Liver (tissue), 9 donors: ENCODE data around the gene SH3RF3. TPM values are rescaled to one million over a fixed set of nuclear protein-coding genes. Genes with fewer than 3 reads are reported as not detected.

Experiments used
- DNase-seq: peaks from one replicate; pipeline ENCODE4 v3.0.0-alpha.2; 2017; ENCODE audit warnings: low spot score
- H3K27ac ChIP-seq, 2 donors: one replicate each; pipeline ENCODE4 v1.7.0; 2013; ENCODE audit warnings: inconsistent platforms in 2 of 2, low read length in 2 of 2, control low read depth in 1 of 2, low read depth in 1 of 2, mild to moderate bottlenecking in 1 of 2
- H3K27me3 ChIP-seq, 4 donors: one replicate each; pipeline versions ENCODE4 v1.6.1 to v1.7.0; 2013; ENCODE audit warnings: low read length in 3 of 4, inconsistent platforms in 1 of 4, mild to moderate bottlenecking in 1 of 4, moderate library complexity in 1 of 4; ENCODE audit not compliant: control insufficient read depth in 4 of 4, insufficient read depth in 4 of 4
- H3K36me3 ChIP-seq, 4 donors: one replicate each; pipeline versions ENCODE4 v1.6.1 to v1.7.0; 2013; ENCODE audit warnings: low read length in 3 of 4, mild to moderate bottlenecking in 3 of 4, low read depth in 1 of 4, moderate library complexity in 1 of 4; ENCODE audit not compliant: control insufficient read depth in 4 of 4, insufficient read depth in 3 of 4
- H3K4me1 ChIP-seq, 4 donors: one replicate each; pipeline versions ENCODE4 v1.6.1 to v1.7.0; 2013; ENCODE audit warnings: low read length in 3 of 4, mild to moderate bottlenecking in 3 of 4, moderate library complexity in 1 of 4; ENCODE audit not compliant: control insufficient read depth in 4 of 4, insufficient read depth in 4 of 4
- H3K4me3 ChIP-seq, 3 donors: one replicate each; pipeline versions ENCODE4 v1.6.1 to v1.7.0; 2013; ENCODE audit warnings: low read length in 3 of 3, control low read depth in 1 of 3, low read depth in 1 of 3, mild to moderate bottlenecking in 1 of 3
- H3K9ac ChIP-seq, 2 donors: one replicate each; pipeline ENCODE4 v1.7.0; 2013; ENCODE audit warnings: low read length in 2 of 2, mild to moderate bottlenecking in 2 of 2, moderate library complexity in 2 of 2, control low read depth in 1 of 2, low read depth in 1 of 2
- H3K9me3 ChIP-seq, 4 donors: one replicate each; pipeline versions ENCODE4 v1.6.1 to v1.7.0; 2013; ENCODE audit warnings: low read length in 3 of 4; ENCODE audit not compliant: control insufficient read depth in 4 of 4
- ATF3 ChIP-seq: IDR thresholded peaks from 2 replicates; pipeline ENCODE4 v1.6.1; 2016; ENCODE audit warnings: antibody characterized with exemption
- CTCF ChIP-seq: fragments of 150-350 bp; IDR thresholded peaks from 2 replicates; pipeline ENCODE4 v1.5.1; 2017; ENCODE audit warnings: improper control_type of control experiment, low read depth, low read length; ENCODE audit not compliant: missing input control
- EGR1 ChIP-seq, 2 donors: IDR thresholded peaks; 2 replicates each; pipeline ENCODE4 v1.6.1; 2016 to 2018; ENCODE audit warnings: antibody characterized with exemption in 2 of 2, low read depth in 2 of 2
- FOXA2 ChIP-seq: IDR thresholded peaks from 2 replicates; pipeline ENCODE4 v1.6.1; 2016; ENCODE audit warnings: antibody characterized with exemption
- GABPA ChIP-seq, 2 donors: IDR thresholded peaks in 1 of 2; conservative IDR thresholded peaks in 1 of 2; 2 replicates each; pipeline ENCODE4 v1.6.1; 2016; ENCODE audit warnings: antibody characterized with exemption in 2 of 2, mild to moderate bottlenecking in 1 of 2, moderate library complexity in 1 of 2
- HNF4A ChIP-seq, 2 donors: conservative IDR thresholded peaks; 2 replicates each; pipeline ENCODE4 v1.6.1; 2016; ENCODE audit warnings: antibody characterized with exemption in 2 of 2, mild to moderate bottlenecking in 2 of 2
- HNF4G ChIP-seq: IDR thresholded peaks from 2 replicates; pipeline ENCODE4 v1.6.1; 2016; ENCODE audit warnings: antibody characterized with exemption
- JUND ChIP-seq, 2 donors: IDR thresholded peaks; 2 replicates each; pipeline ENCODE4 v1.6.1; 2016; ENCODE audit warnings: antibody characterized with exemption in 2 of 2
- MAX ChIP-seq: IDR thresholded peaks from 2 replicates; pipeline ENCODE4 v1.6.1; 2016; ENCODE audit warnings: antibody characterized with exemption
- NR2F2 ChIP-seq: IDR thresholded peaks from 2 replicates; pipeline ENCODE4 v1.6.1; 2016; ENCODE audit warnings: antibody characterized with exemption
- RAD21 ChIP-seq, 2 donors: IDR thresholded peaks; 2 replicates each; pipeline ENCODE4 v1.6.1; 2016; ENCODE audit warnings: antibody characterized with exemption in 2 of 2, mild to moderate bottlenecking in 2 of 2
- REST ChIP-seq: IDR thresholded peaks from 2 replicates; pipeline ENCODE4 v1.6.1; 2016; ENCODE audit warnings: antibody characterized with exemption, mild to moderate bottlenecking
- RXRA ChIP-seq, 2 donors: IDR thresholded peaks; 2 replicates each; pipeline ENCODE4 v1.6.1; 2017 to 2018; ENCODE audit warnings: antibody characterized with exemption in 2 of 2, mild to moderate bottlenecking in 1 of 2
- SP1 ChIP-seq: IDR thresholded peaks from 2 replicates; pipeline ENCODE4 v1.6.1; 2018; ENCODE audit warnings: antibody characterized with exemption, mild to moderate bottlenecking
- TAF1 ChIP-seq: conservative IDR thresholded peaks from 2 replicates; pipeline ENCODE4 v1.6.1; 2016; ENCODE audit warnings: antibody characterized with exemption, mild to moderate bottlenecking
- YY1 ChIP-seq: IDR thresholded peaks from 2 replicates; pipeline ENCODE4 v1.6.1; 2016; ENCODE audit warnings: antibody characterized with exemption, mild to moderate bottlenecking
- ZBTB33 ChIP-seq: IDR thresholded peaks from 2 replicates; pipeline ENCODE4 v1.6.1; 2016; ENCODE audit warnings: antibody characterized with exemption
- WGBS: extraction: QIAGEN DNeasy Blood & Tissue Kit; methylation state at CpG from one replicate; pipeline ENCODE4 v1.1.7; 2013; 5-methylcytosine and 5-hydroxymethylcytosine counted together
- polyA plus RNA-seq, 2 donors: library from polyadenylated mRNA; stranded (reverse) in 1 of 2; unstranded in 1 of 2; fragments of 200-250 nt in 1 of 2; fragments of >200 nt in 1 of 2; fragmentation: Nextera tagmentation in 1 of 2; extraction: Ambion mirVana in 1 of 2; gene quantifications; one replicate each; pipeline versions ENCODE4 v1.2.1 to v1.2.3, GENCODE V29; 2013 to 2015
- total RNA-seq, 2 donors: library from RNA; depleted of rRNA; stranded (reverse); fragments of >200 nt; gene quantifications; one replicate each; pipeline ENCODE4 v1.2.3, GENCODE V29; 2014
- donor health status: healthy.
- donor health status: healthy.
- donor health status: healthy.
- donor health status: healthy.
- donor health status: healthy.

The SH3RF3 gene
- total and polyA plus RNA-seq, 4 donors, result 0.11 to 1.0 (median 0.54) TPM

- Histone ChIP-seq H3K4me3 (no peak overlapping the region), H3K4me1 (no peaks in the 10 kb centered on the region), H3K9me3 (no peaks in the 10 kb centered on the region), H3K27ac (no peak overlapping the region), H3K9ac (no peak overlapping the region), H3K36me3 (no peaks in the 10 kb centered on the region), H3K27me3 (no peaks in the 10 kb centered on the region)
- WGBS, result 81% methylated on average over 7 of the region's 7 CpGs
- no peak for TF ChIP-seq RXRA (IDR thresholded peaks at IDR 0.05)
- no peak for TF ChIP-seq ZBTB33
- TF ChIP-seq NR2F2, result no peak
- TF ChIP-seq FOXA2, result no peak
- no peak for TF ChIP-seq EGR1 (IDR thresholded peaks at IDR 0.05; ENCODE audit: low read depth in 2 of 2)
- no peak for DNase-seq
Measured at GRCh38 chr2:109372614-109373013, 243.6 kb downstream of the SH3RF3 start.

- Histone ChIP-seq H3K9ac (no peak overlapping the region), H3K9me3 (no peaks in the 10 kb centered on the region), H3K27me3 (no peaks in the 10 kb centered on the region), H3K4me1 (no peaks in the 10 kb centered on the region), H3K27ac (no peak overlapping the region), H3K4me3 (no peak overlapping the region), H3K36me3 (no peaks in the 10 kb centered on the region)
- no peak for TF ChIP-seq RAD21 (IDR thresholded peaks at IDR 0.05)
- TF ChIP-seq SP1, result no peak
- no peak for TF ChIP-seq FOXA2
- TF ChIP-seq MAX, result no peak
- TF ChIP-seq GABPA (IDR thresholded peaks at IDR 0.05 in 1 of 2, conservative IDR thresholded peaks at IDR 0.05 in 1 of 2), result no peak
- no peak for TF ChIP-seq TAF1
- no peak for TF ChIP-seq RXRA (IDR thresholded peaks at IDR 0.05)
- no peak for TF ChIP-seq NR2F2
- no peak for TF ChIP-seq ATF3
- no peak for TF ChIP-seq JUND (IDR thresholded peaks at IDR 0.05)
- no peak for TF ChIP-seq EGR1 (IDR thresholded peaks at IDR 0.05; ENCODE audit: low read depth in 2 of 2)
- TF ChIP-seq YY1, result no peak
- TF ChIP-seq ZBTB33, result no peak
- TF ChIP-seq CTCF, result no peak
- TF ChIP-seq REST, result no peak
- TF ChIP-seq HNF4A (conservative IDR thresholded peaks at IDR 0.05), result no peak
- TF ChIP-seq HNF4G, result no peak
- WGBS, result 95% methylated on average over 10 of the region's 10 CpGs
- DNase-seq, result peak; percentile 20
Measured at GRCh38 chr2:109373791-109374547, 245.0 kb downstream of the SH3RF3 start.
